Lower leg skin (tissue), 4 donors: ENCODE measurements around the gene KDM7A. TPM values are rescaled to one million over a fixed set of nuclear protein-coding genes. Genes with fewer than 3 reads are reported as not detected.
"Not testable (repeated sequence)": the region's sequence is repeated elsewhere in the genome, so short reads cannot be mapped to it uniquely, and the experiment has no call there.

Source experiments
- DNase-seq, 2 donors: peaks; one replicate each; pipeline ENCODE4 v3.0.0-alpha.2; 2019; ENCODE audit warnings: low spot score in 2 of 2
- H3K4me3 ChIP-seq: fragments of 200-600 bp; sonication (generic); 2 replicates; pipeline ENCODE4 v1.5.1; 2017; ENCODE audit warnings: mild to moderate bottlenecking, low read depth; ENCODE audit not compliant: poor library complexity, severe bottlenecking
- CTCF ChIP-seq, 3 donors: fragments of 450-650 bp; IDR thresholded peaks; one replicate each; pipeline ENCODE4 v1.5.1; 2016; ENCODE audit warnings: antibody characterized with exemption in 3 of 3, mild to moderate bottlenecking in 3 of 3, moderate library complexity in 2 of 3
- POLR2A ChIP-seq, 2 donors: fragments of 450-650 bp; IDR thresholded peaks; one replicate each; pipeline ENCODE4 v1.6.1; 2016 to 2017; ENCODE audit warnings: antibody characterized with exemption in 2 of 2, mild to moderate bottlenecking in 1 of 2, moderate library complexity in 1 of 2
- WGBS, 2 donors: methylation state at CpG; one replicate each; pipeline ENCODE4 v1.1.5; 2018; 5-methylcytosine and 5-hydroxymethylcytosine counted together
- intact Hi-C: fragments of 100-400 bp; cut with DNase I; formaldehyde crosslinking; loops from one replicate; pipeline ENCODE4 v1.15.0; 2023; ENCODE audit warnings: low total_unique reads
- total RNA-seq, 4 donors: library from RNA; depleted of rRNA; stranded (reverse); fragments of >200 nt; gene quantifications; one replicate each; pipeline ENCODE4 v1.1.0, GENCODE V29; 2016

KDM7A gene
- total RNA-seq, 4 donors from 2014 or later = 36.2 to 54.0 (median 46.7) TPM

GRCh38 chr7:140174217-140174616, 2.6 kb downstream of the KDM7A start:
- no peak for DNase-seq
- TF ChIP-seq CTCF (IDR thresholded peaks at IDR 0.05) = no peak
- TF ChIP-seq POLR2A (IDR thresholded peaks at IDR 0.05) = no peak
- no peak overlapping the region for H3K4me3 ChIP-seq
- 87 to 88% methylated on average over 2 of the region's 2 CpGs for WGBS, 2 donors
- intact Hi-C loops = loop anchor here (10.0 kb wide), 1 partner anchor 151 kb away; no protein-coding TSS in a partner anchor

GRCh38 chr7:140170375-140170774, 6.4 kb downstream of the KDM7A start:
- no peak for DNase-seq
- H3K4me3 ChIP-seq = no peak overlapping the region
- no peak for TF ChIP-seq CTCF (IDR thresholded peaks at IDR 0.05)
- TF ChIP-seq POLR2A (IDR thresholded peaks at IDR 0.05) = no peak
- WGBS, 2 donors = 75 to 84% methylated on average over 4 of the region's 4 CpGs
- intact Hi-C loops = loop anchor here (10.0 kb wide), 1 partner anchor 154 kb away; no protein-coding TSS in a partner anchor

GRCh38 chr7:140168816-140169215, 8.0 kb downstream of the KDM7A start:
- H3K4me3 ChIP-seq = no peak overlapping the region
- no peak for DNase-seq
- WGBS, 2 donors = 78% methylated on average over 2 of the region's 2 CpGs
- TF ChIP-seq CTCF (IDR thresholded peaks at IDR 0.05) (no peak), POLR2A (IDR thresholded peaks at IDR 0.05) (no peak)
- intact Hi-C loops = no loop called here

- intact Hi-C loops = no loop called here
- no peak for DNase-seq
- no peak for TF ChIP-seq POLR2A (IDR thresholded peaks at IDR 0.05)
- TF ChIP-seq CTCF (IDR thresholded peaks at IDR 0.05) = no peak
- no peak overlapping the region for H3K4me3 ChIP-seq
- WGBS, 2 donors = 55 to 64% methylated on average over 3 of the region's 3 CpGs
Observed at GRCh38 chr7:140165422-140165821, 11.4 kb downstream of the KDM7A start.

GRCh38 chr7:140162081-140162480, 14.7 kb downstream of the KDM7A start:
- DNase-seq, intact Hi-C loops: not testable (repeated sequence)
- 86 to 97% methylated on average over 11 of the region's 11 CpGs for WGBS, 2 donors

GRCh38 chr7:140161047-140161446, 15.7 kb downstream of the KDM7A start:
- no peak for DNase-seq
- TF ChIP-seq POLR2A (IDR thresholded peaks at IDR 0.05) (no peak), CTCF (IDR thresholded peaks at IDR 0.05) (no peak)
- WGBS, 2 donors = 89 to 90% methylated on average over 1 of the region's 1 CpG
- intact Hi-C loops = no loop called here
- no peak overlapping the region for H3K4me3 ChIP-seq

More at GRCh38 chr7:140162081-140162480, 14.7 kb downstream of the KDM7A start:
- H3K4me3 ChIP-seq = not testable (repeated sequence)
